Muscle of arm (tissue), 12 donors: Measurements from ENCODE around the gene IL6ST. TPM values are rescaled to one million over a fixed set of nuclear protein-coding genes. Genes with fewer than 3 reads are reported as not detected.

Experiments
- DNase-seq: peaks from one replicate; pipeline ENCODE4 v3.0.0-alpha.2; 2013
- polyA plus RNA-seq, 12 donors: library from polyadenylated mRNA; unstranded; fragments of 120-200 nt; gene quantifications; one replicate each; pipeline ENCODE4 v1.2.1, GENCODE V29; 2013; ENCODE audit not compliant: insufficient read length in 12 of 12

The IL6ST gene
- polyA plus RNA-seq, 12 donors = 55.6 to 131 (median 78.7) TPM; not detected in 1

GRCh38 chr5:55923865-55924500, 70.8 kb downstream of the IL6ST start:
- DNase-seq = no peak

- DNase-seq = no peak
Observed at GRCh38 chr5:55923177-55923771, 71.5 kb downstream of the IL6ST start.

GRCh38 chr5:55921617-55922016, 73.1 kb downstream of the IL6ST start:
- DNase-seq = no peak

- no peak for DNase-seq
Observed at GRCh38 chr5:55920784-55921183, 74.0 kb downstream of the IL6ST start.

- DNase-seq = no peak
Observed at GRCh38 chr5:55919625-55920024, 75.1 kb downstream of the IL6ST start.

GRCh38 chr5:55918087-55919035, 76.4 kb downstream of the IL6ST start:
- no peak for DNase-seq

GRCh38 chr5:55917402-55918086, 77.2 kb downstream of the IL6ST start:
- no peak for DNase-seq

- no peak for DNase-seq
Observed at GRCh38 chr5:55916986-55917385, 77.8 kb downstream of the IL6ST start.

- no peak for DNase-seq
Observed at GRCh38 chr5:55915783-55916182, 79.0 kb downstream of the IL6ST start.

- no peak for DNase-seq
Observed at GRCh38 chr5:55914971-55915370, 79.8 kb downstream of the IL6ST start.

GRCh38 chr5:55913466-55914413, 81.0 kb downstream of the IL6ST start:
- no peak for DNase-seq

- DNase-seq = no peak
Observed at GRCh38 chr5:55911784-55912653, 82.7 kb downstream of the IL6ST start.

- no peak for DNase-seq
Observed at GRCh38 chr5:55908804-55909203, 86.0 kb downstream of the IL6ST start.

- DNase-seq = no peak
Observed at GRCh38 chr5:55907927-55908326, 86.8 kb downstream of the IL6ST start.

- DNase-seq = no peak
Observed at GRCh38 chr5:55905251-55905650, 89.5 kb downstream of the IL6ST start.

GRCh38 chr5:55904152-55904551, 90.6 kb downstream of the IL6ST start:
- no peak for DNase-seq

- DNase-seq = no peak
Observed at GRCh38 chr5:55903121-55903701, 91.6 kb downstream of the IL6ST start.

GRCh38 chr5:55902696-55903095, 92.1 kb downstream of the IL6ST start:
- no peak for DNase-seq

- DNase-seq = no peak
Observed at GRCh38 chr5:55900776-55901175, 94.0 kb downstream of the IL6ST start.

- no peak for DNase-seq
Observed at GRCh38 chr5:55900068-55900467, 94.7 kb downstream of the IL6ST start.
